Head of caudate nucleus (tissue), 42 donors: ENCODE data around the gene MAPK7.

Experiments
- DNase-seq, 42 donors: peaks; one replicate each; pipeline versions ENCODE4 v3.0.0 to v3.0.0-alpha.2; 2020 to 2021; ENCODE audit warnings: mixed read lengths in 7 of 42
- intact Hi-C: fragments of 100-400 bp; cut with DNase I; formaldehyde crosslinking; loops from one replicate; pipeline ENCODE4 v1.15.0; 2022

MAPK7 gene

GRCh38 chr17:19359856-19360255 lies 18.4 kb upstream of the MAPK7 start:
- intact Hi-C loops, result loop anchor here (10.0 kb wide), 1 partner anchor 75 kb away; no protein-coding TSS in a partner anchor
- DNase-seq, result no peak

- DNase-seq, result peak in 9 of 42 donors; percentile 3 to 69 (median 61)
- intact Hi-C loops, result no loop called here
Measured at GRCh38 chr17:19360772-19361171, 17.5 kb upstream of the MAPK7 start.

- intact Hi-C loops, result no loop called here
- peak in 15 of 42 donors; percentile 11 to 74 (median 56) for DNase-seq
Measured at GRCh38 chr17:19361326-19361725, 17.0 kb upstream of the MAPK7 start.

GRCh38 chr17:19361944-19362276 lies 16.4 kb upstream of the MAPK7 start:
- no peak for DNase-seq
- intact Hi-C loops, result no loop called here

GRCh38 chr17:19362277-19363113 lies 15.8 kb upstream of the MAPK7 start, which contains the start of gene B9D1:
Gene B9D1 (minus strand): TSS chr17:19362723. CDS start chr17:19362569, 154 bp downstream.
- intact Hi-C loops, result no loop called here
- peak; percentile 88 to 97 (median 94) for DNase-seq

- peak in 1 of 42 donors; percentile 2 for DNase-seq
- intact Hi-C loops, result no loop called here
Measured at GRCh38 chr17:19363114-19363438, 15.2 kb upstream of the MAPK7 start.

- intact Hi-C loops, result no loop called here
Measured at GRCh38 chr17:19363460-19364035, 14.8 kb upstream of the MAPK7 start.

GRCh38 chr17:19364699-19365498 lies 13.4 kb upstream of the MAPK7 start:
- intact Hi-C loops, result loop anchor here (5.0 kb wide), 1 partner anchor 82 kb away; no protein-coding TSS in a partner anchor
- DNase-seq, result peak in 4 of 42 donors; percentile 40 to 59 (median 50)

More at GRCh38 chr17:19363460-19364035, 14.8 kb upstream of the MAPK7 start:
- DNase-seq, result peak in 1 of 42 donors; percentile 0

- DNase-seq, result no peak
- intact Hi-C loops, result loop anchor here (5.0 kb wide), 1 partner anchor 82 kb away; no protein-coding TSS in a partner anchor
Measured at GRCh38 chr17:19365499-19365817, 12.8 kb upstream of the MAPK7 start.

- intact Hi-C loops, result loop anchor here (5.0 kb wide), 1 partner anchor 81 kb away; no protein-coding TSS in a partner anchor
- DNase-seq, result no peak
Measured at GRCh38 chr17:19365833-19366636, 12.3 kb upstream of the MAPK7 start.

- intact Hi-C loops, result loop anchor here (5.0 kb wide), 1 partner anchor 81 kb away; no protein-coding TSS in a partner anchor
- no peak for DNase-seq
Measured at GRCh38 chr17:19366637-19366972, 11.7 kb upstream of the MAPK7 start.

GRCh38 chr17:19368229-19368628 lies 10.1 kb upstream of the MAPK7 start:
- intact Hi-C loops, result loop anchor here (5.0 kb wide), 1 partner anchor 79 kb away; no protein-coding TSS in a partner anchor
- DNase-seq, result no peak

- no peak for DNase-seq
- intact Hi-C loops, result loop anchor here (5.0 kb wide), 1 partner anchor 78 kb away; no protein-coding TSS in a partner anchor
Measured at GRCh38 chr17:19369107-19369778, 9.1 kb upstream of the MAPK7 start.

- intact Hi-C loops, result loop anchor here (5.0 kb wide), 1 partner anchor 77 kb away; no protein-coding TSS in a partner anchor
- DNase-seq, result peak in 3 of 42 donors; percentile 3 to 26 (median 7)
Measured at GRCh38 chr17:19369846-19370492, 8.3 kb upstream of the MAPK7 start.

GRCh38 chr17:19370493-19370960 lies 7.8 kb upstream of the MAPK7 start:
- peak in 5 of 42 donors; percentile 2 to 43 (median 27) for DNase-seq
- intact Hi-C loops, result no loop called here

GRCh38 chr17:19371259-19372010 lies 6.9 kb upstream of the MAPK7 start:
- peak in 4 of 42 donors; percentile 1 to 21 (median 8) for DNase-seq
- intact Hi-C loops, result no loop called here

- intact Hi-C loops, result no loop called here
- peak in 3 of 42 donors; percentile 10 to 31 (median 17) for DNase-seq
Measured at GRCh38 chr17:19372011-19372370, 6.3 kb upstream of the MAPK7 start.
